Colon (tissue), 2 donors: ENCODE results near the gene MGAT3.

ENCODE experiments used
- FAIRE-seq: peaks from 2 replicates; lab custom pipeline; 2012; peaks lifted over from hg19 to GRCh38; lab: Jason Lieb, UNC
- donor health status: control.
- donor health status: control.

The MGAT3 gene

GRCh38 chr22:39428597-39429071 is 28.2 kb upstream of the MGAT3 start:
- FAIRE-seq = no peak

GRCh38 chr22:39429186-39429585 is 27.6 kb upstream of the MGAT3 start:
- FAIRE-seq = no peak

- no peak for FAIRE-seq
Observed at GRCh38 chr22:39429916-39430575, 26.8 kb upstream of the MGAT3 start.

GRCh38 chr22:39430576-39431150 is 26.1 kb upstream of the MGAT3 start:
- FAIRE-seq = no peak

GRCh38 chr22:39431216-39431801 is 25.5 kb upstream of the MGAT3 start:
- no peak for FAIRE-seq

GRCh38 chr22:39431821-39432251 is 25.0 kb upstream of the MGAT3 start:
- FAIRE-seq = no peak

GRCh38 chr22:39432361-39432811 is 24.4 kb upstream of the MGAT3 start:
- FAIRE-seq = no peak

GRCh38 chr22:39433476-39434242 is 23.2 kb upstream of the MGAT3 start:
- FAIRE-seq = no peak

- FAIRE-seq = no peak
Observed at GRCh38 chr22:39434243-39434653, 22.6 kb upstream of the MGAT3 start.

GRCh38 chr22:39434721-39435120 is 22.1 kb upstream of the MGAT3 start:
- FAIRE-seq = no peak

- no peak for FAIRE-seq
Observed at GRCh38 chr22:39435616-39436015, 21.2 kb upstream of the MGAT3 start.

- FAIRE-seq = no peak
Observed at GRCh38 chr22:39437791-39438704, 18.8 kb upstream of the MGAT3 start.

- no peak for FAIRE-seq
Observed at GRCh38 chr22:39439170-39439569, 17.6 kb upstream of the MGAT3 start.

GRCh38 chr22:39443398-39443797 is 13.4 kb upstream of the MGAT3 start:
- no peak for FAIRE-seq

GRCh38 chr22:39444247-39444800 is 12.5 kb upstream of the MGAT3 start:
- FAIRE-seq = no peak

- no peak for FAIRE-seq
Observed at GRCh38 chr22:39444937-39445465, 11.8 kb upstream of the MGAT3 start.

- no peak for FAIRE-seq
Observed at GRCh38 chr22:39445678-39446077, 11.1 kb upstream of the MGAT3 start.

- no peak for FAIRE-seq
Observed at GRCh38 chr22:39446239-39446721, 10.5 kb upstream of the MGAT3 start.

- FAIRE-seq = no peak
Observed at GRCh38 chr22:39448205-39449054, 8.4 kb upstream of the MGAT3 start.

- no peak for FAIRE-seq
Observed at GRCh38 chr22:39449708-39450107, 7.1 kb upstream of the MGAT3 start.
